H1 (cell line): ENCODE data around the gene PRR5L. TPM values are rescaled to one million over a fixed set of nuclear protein-coding genes. Genes with fewer than 3 reads are reported as not detected.

Experiments
- CTCF ChIA-PET: fragments of 300-600 bp; sonication (Branson Sonifier 250); formaldehyde crosslinking; loops from one replicate; lab custom pipeline; 2021; ENCODE audit not compliant: partially characterized antibody; lab: Charles Lee
- POLR2A ChIA-PET: fragments of 300-600 bp; sonication (Branson Sonifier 250); formaldehyde crosslinking; loops from one replicate; lab custom pipeline; 2021; ENCODE audit warnings: inconsistent platforms; ENCODE audit not compliant: partially characterized antibody; lab: Charles Lee
- DNase-seq, 2 experiments: peaks; one replicate each; pipeline versions ENCODE4 v3.0.0 to v3.0.0-alpha.2; 2010 to 2022; ENCODE audit warnings: low spot score in 2 of 2, low read depth in 1 of 2, mixed read lengths in 1 of 2
- FAIRE-seq: peaks from 2 replicates; lab custom pipeline; 2011; peaks lifted over from hg19 to GRCh38; lab: Jason Lieb, UNC
- H2AFZ ChIP-seq: 2 replicates; pipeline ENCODE4 v1.8.1; 2012; ENCODE audit warnings: low read length, inconsistent platforms
- H2AK5ac ChIP-seq: 2 replicates; pipeline ENCODE4 v1.6.1; 2013; ENCODE audit warnings: low read depth, low read length
- H2BK120ac ChIP-seq: replicated peaks from 2 replicates; pipeline ENCODE3; 2013; ENCODE audit warnings: low read depth, low read length, inconsistent platforms
- H2BK12ac ChIP-seq: 2 replicates; pipeline ENCODE4 v1.6.1; 2013; ENCODE audit warnings: low read depth, low read length
- H2BK15ac ChIP-seq: 2 replicates; pipeline ENCODE4 v1.6.1; 2013; ENCODE audit warnings: low read length
- H2BK20ac ChIP-seq: 2 replicates; pipeline ENCODE4 v1.6.1; 2013; ENCODE audit warnings: low read length
- H2BK5ac ChIP-seq: 2 replicates; pipeline ENCODE4 v1.6.1; 2013; ENCODE audit warnings: low read depth, low read length
- H3K14ac ChIP-seq: 2 replicates; pipeline ENCODE4 v1.6.1; 2013; ENCODE audit warnings: inconsistent platforms; ENCODE audit not compliant: insufficient read length
- H3K18ac ChIP-seq: 2 replicates; pipeline ENCODE4 v1.6.1; 2013; ENCODE audit warnings: low read length; ENCODE audit errors: extremely low read depth
- H3K23ac ChIP-seq: 2 replicates; pipeline ENCODE4 v1.6.1; 2013; ENCODE audit warnings: inconsistent platforms; ENCODE audit not compliant: insufficient read length
- H3K23me2 ChIP-seq: 2 replicates; pipeline ENCODE4 v1.6.1; 2013; ENCODE audit warnings: low read depth, low read length
- H3K27ac ChIP-seq: 2 replicates; pipeline ENCODE4 v1.6.1; 2011; ENCODE audit warnings: low read depth, low read length, inconsistent platforms
- H3K27me3 ChIP-seq, 4 experiments: replicated peaks in 1 of 4; 1 replicate in 1 of 4; 2 replicates in 3 of 4; pipeline versions ENCODE4 v1.6.1 to v1.8.1; 2011 to 2013; ENCODE audit warnings: low read length in 3 of 4, mild to moderate bottlenecking in 3 of 4, inconsistent platforms in 2 of 4, mixed read lengths in 2 of 4, moderate library complexity in 1 of 4; ENCODE audit not compliant: control insufficient read depth in 3 of 4, insufficient read depth in 3 of 4; ENCODE audit errors: extremely low read depth in 1 of 4
- H3K36me3 ChIP-seq, 4 experiments: 2 replicates each; pipeline versions ENCODE4 v1.6.1 to v1.8.1; 2011 to 2013; ENCODE audit warnings: mild to moderate bottlenecking in 4 of 4, low read length in 3 of 4, moderate library complexity in 2 of 4, control low read depth in 1 of 4, inconsistent platforms in 1 of 4; ENCODE audit not compliant: insufficient read depth in 4 of 4, control insufficient read depth in 2 of 4
- H3K4ac ChIP-seq: replicated peaks from 2 replicates; pipeline ENCODE3; 2013; ENCODE audit warnings: low read length, low read depth, mixed read lengths, inconsistent platforms; ENCODE audit not compliant: insufficient read length
- H3K4me1 ChIP-seq, 4 experiments: replicated peaks in 1 of 4; 1 replicate in 1 of 4; 2 replicates in 3 of 4; pipeline versions ENCODE4 v1.6.1 to v1.8.1; 2011 to 2013; ENCODE audit warnings: low read length in 3 of 4, inconsistent platforms in 2 of 4, mixed read lengths in 1 of 4; ENCODE audit not compliant: insufficient read depth in 4 of 4, control insufficient read depth in 3 of 4
- H3K4me2 ChIP-seq, 2 experiments: 2 replicates each; pipeline versions ENCODE4 v1.6.1 to v1.8.1; 2011 to 2013; ENCODE audit warnings: low read depth in 2 of 2, low read length in 2 of 2, control low read depth in 1 of 2, inconsistent platforms in 1 of 2, mild to moderate bottlenecking in 1 of 2; ENCODE audit not compliant: insufficient read depth in 1 of 2
- H3K4me3 ChIP-seq, 4 experiments: fragments of 200-600, 300-600 bp in 1 of 4; sonication (generic), shearing (Covaris generic), sonication (Bioruptor Twin) in 1 of 4; 2 replicates each; pipeline versions ENCODE4 v1.5.1 to v1.8.1; 2011 to 2016; ENCODE audit warnings: low read length in 4 of 4, low read depth in 3 of 4, control low read depth in 2 of 4, inconsistent platforms in 2 of 4, mild to moderate bottlenecking in 2 of 4, mixed read lengths in 1 of 4, moderate library complexity in 1 of 4; ENCODE audit not compliant: insufficient read depth in 2 of 4; ENCODE audit errors: extremely low read depth in 1 of 4
- H3K56ac ChIP-seq: replicated peaks from 2 replicates; pipeline ENCODE3; 2013; ENCODE audit warnings: low read depth, mild to moderate bottlenecking, mixed read lengths, low read length, inconsistent platforms; ENCODE audit not compliant: insufficient read length
- H3K79me1 ChIP-seq: 2 replicates; pipeline ENCODE4 v1.6.1; 2013; ENCODE audit warnings: low read depth, low read length, control low read depth
- H3K79me2 ChIP-seq, 2 experiments: 2 replicates each; pipeline versions ENCODE4 v1.6.1 to v1.8.1; 2012 to 2013; ENCODE audit warnings: low read length in 2 of 2, mild to moderate bottlenecking in 2 of 2, inconsistent platforms in 1 of 2; ENCODE audit not compliant: insufficient read depth in 2 of 2, control insufficient read depth in 1 of 2
- H3K9ac ChIP-seq, 4 experiments: replicated peaks in 1 of 4; 1 replicate in 1 of 4; 2 replicates in 3 of 4; pipeline versions ENCODE4 v1.6.1 to v1.8.1; 2011 to 2013; ENCODE audit warnings: low read depth in 3 of 4, low read length in 3 of 4, control low read depth in 2 of 4, mild to moderate bottlenecking in 2 of 4, moderate library complexity in 2 of 4, inconsistent platforms in 1 of 4; ENCODE audit errors: extremely low read depth in 1 of 4
- H3K9me3 ChIP-seq, 2 experiments: 2 replicates each; pipeline versions ENCODE4 v1.6.1 to v1.8.1; 2012 to 2013; ENCODE audit warnings: mild to moderate bottlenecking in 2 of 2, moderate library complexity in 2 of 2, control low read depth in 1 of 2, inconsistent platforms in 1 of 2, low read depth in 1 of 2, low read length in 1 of 2, mixed read lengths in 1 of 2; ENCODE audit not compliant: insufficient read depth in 2 of 2
- H4K20me1 ChIP-seq, 2 experiments: replicated peaks in 1 of 2; 2 replicates each; pipeline versions ENCODE3 to v1.8.1; 2011 to 2013; ENCODE audit warnings: inconsistent platforms in 2 of 2, low read length in 2 of 2, mild to moderate bottlenecking in 1 of 2; ENCODE audit not compliant: insufficient read depth in 2 of 2, control insufficient read depth in 1 of 2
- H4K5ac ChIP-seq: 2 replicates; pipeline ENCODE4 v1.6.1; 2013; ENCODE audit warnings: low read length, low read depth, mixed read lengths, inconsistent platforms; ENCODE audit not compliant: insufficient read length
- H4K8ac ChIP-seq: 2 replicates; pipeline ENCODE4 v1.8.0; 2013; ENCODE audit warnings: mild to moderate bottlenecking, moderate library complexity, low read length, inconsistent platforms; ENCODE audit not compliant: insufficient read depth; ENCODE audit errors: extremely low read depth
- H4K91ac ChIP-seq: replicated peaks from 2 replicates; pipeline ENCODE3; 2013; ENCODE audit warnings: low read length, mixed read lengths, inconsistent platforms; ENCODE audit not compliant: insufficient read length
- BCL11A ChIP-seq, 2 experiments: IDR thresholded peaks; one replicate each; pipeline ENCODE4 v1.6.1; 2011; ENCODE audit warnings: low read depth in 2 of 2, low read length in 2 of 2, mild to moderate bottlenecking in 2 of 2
- CBX5 ChIP-seq: fragments of 300-800, 300-1000 bp; sonication (generic); IDR thresholded peaks from 2 replicates; pipeline ENCODE4 v1.7.1; 2016; ENCODE audit warnings: antibody characterized with exemption, low read length, low read depth
- HDAC2 ChIP-seq, 2 experiments: fragments of 300-600 bp in 1 of 2; sonication (generic) in 1 of 2; IDR thresholded peaks; 2 replicates each; pipeline ENCODE4 v1.6.1; 2011 to 2012; ENCODE audit warnings: low read depth in 2 of 2, low read length in 2 of 2, mild to moderate bottlenecking in 2 of 2, moderate library complexity in 2 of 2, borderline replicate concordance in 1 of 2, inconsistent platforms in 1 of 2
- KDM4A ChIP-seq: IDR thresholded peaks from one replicate; pipeline ENCODE4 v1.7.1; 2012; ENCODE audit warnings: low read depth, mild to moderate bottlenecking, moderate library complexity, low read length, inconsistent platforms; ENCODE audit not compliant: severe bottlenecking
- KDM5A ChIP-seq: fragments of 200-600 bp; IDR thresholded peaks from 2 replicates; pipeline ENCODE4 v1.7.1; 2012; ENCODE audit warnings: mild to moderate bottlenecking, low read length, inconsistent platforms, mixed read lengths
- MAFK ChIP-seq: IDR thresholded peaks from 2 replicates; pipeline ENCODE4 v1.6.1; 2012; ENCODE audit warnings: low read depth, mild to moderate bottlenecking, improper control_type of control experiment, low read length
- NRF1 ChIP-seq: IDR thresholded peaks from 2 replicates; pipeline ENCODE4 v1.6.1; 2011; ENCODE audit warnings: mild to moderate bottlenecking, low read depth, low read length, improper control_type of control experiment
- TAF1 ChIP-seq: IDR thresholded peaks from 2 replicates; pipeline ENCODE4 v1.6.1; 2011; ENCODE audit warnings: mild to moderate bottlenecking, low read depth, low read length
- polyA plus RNA-seq, 7 experiments: library from polyadenylated mRNA; depleted of rRNA in 3 of 7; stranded (reverse) in 5 of 7; unstranded in 2 of 7; fragments of >200 nt in 5 of 7; fragments of 200-250 nt in 2 of 7; gene quantifications; 1 replicate in 5 of 7; 2 replicates in 1 of 7; 4 replicates in 1 of 7; pipeline versions ENCODE4 v1.2.1 to v1.2.3, GENCODE V29; 2011 to 2013; ENCODE audit warnings: missing spikeins in 2 of 7, mixed read lengths in 2 of 7
- total RNA-seq: library from RNA; stranded (reverse); fragmentation: NEBNext Ultra II Directional; extraction: Animal tissue kit (Norgen Biotek cat#: 25700); gene quantifications from 2 replicates; pipeline ENCODE4 v1.2.1, GENCODE V29; 2021
- TF ChIP-seq, protein P1 (sequence below), 3 experiments: IDR thresholded peaks; 1 replicate in 2 of 3; 2 replicates in 1 of 3; pipeline versions ENCODE4 v1.5.1 to v1.6.1; 2011; ENCODE audit warnings: low read length in 3 of 3, mild to moderate bottlenecking in 3 of 3, inconsistent platforms in 2 of 3, low read depth in 1 of 3, moderate library complexity in 1 of 3; ENCODE audit not compliant: insufficient read depth in 1 of 3; ENCODE audit errors: control extremely low read depth in 1 of 3

PRR5L gene
- total and polyA plus RNA-seq, 2 of the 8 experiments (the other 6 are each of a cell fraction or from before 2014, with no cell fraction given), result 6.6 to 10.1 TPM

- POLR2A ChIA-PET, result interaction anchor here (3.5 kb wide), 1 partner anchor 10 kb away, joined by 17 read pairs; no protein-coding TSS in a partner anchor
- no peak overlapping the region for H4K5ac ChIP-seq
- peaks cover 0 to 4% (median 0%) of the 10 kb centered on the region in 4 experiments; a peak in 4 of 7 replicates for H3K27me3 ChIP-seq
- H4K91ac ChIP-seq, result no peak overlapping the region
- H3K79me2 ChIP-seq, result no peaks in the 10 kb centered on the region
- no peak overlapping the region for H3K9ac ChIP-seq
- no peak overlapping the region for H2AK5ac ChIP-seq
- H2BK15ac ChIP-seq, result no peak overlapping the region
- H3K79me1 ChIP-seq, result no peaks in the 10 kb centered on the region
- H3K4ac ChIP-seq, result no peak overlapping the region
- no peaks in the 10 kb centered on the region; the same call in 1 of the 2 replicates for H3K23me2 ChIP-seq
- no peak overlapping the region for H3K27ac ChIP-seq
- H3K56ac ChIP-seq, result no peak overlapping the region
- H3K18ac ChIP-seq, result no peak overlapping the region
- H3K9me3 ChIP-seq, result no peaks in the 10 kb centered on the region
- TF ChIP-seq HDAC2 (IDR thresholded peaks at IDR 0.05; ENCODE audit: borderline replicate concordance in 1 of 2, low read depth in 2 of 2, low read length in 2 of 2) (no peak), BCL11A (IDR thresholded peaks at IDR 0.05; ENCODE audit: low read depth in 2 of 2, low read length in 2 of 2) (no peak), KDM5A (no peak), MAFK (no peak), CBX5 (no peak), KDM4A (no peak), NRF1 (no peak), TAF1 (no peak)
- TF ChIP-seq, protein P1, sequence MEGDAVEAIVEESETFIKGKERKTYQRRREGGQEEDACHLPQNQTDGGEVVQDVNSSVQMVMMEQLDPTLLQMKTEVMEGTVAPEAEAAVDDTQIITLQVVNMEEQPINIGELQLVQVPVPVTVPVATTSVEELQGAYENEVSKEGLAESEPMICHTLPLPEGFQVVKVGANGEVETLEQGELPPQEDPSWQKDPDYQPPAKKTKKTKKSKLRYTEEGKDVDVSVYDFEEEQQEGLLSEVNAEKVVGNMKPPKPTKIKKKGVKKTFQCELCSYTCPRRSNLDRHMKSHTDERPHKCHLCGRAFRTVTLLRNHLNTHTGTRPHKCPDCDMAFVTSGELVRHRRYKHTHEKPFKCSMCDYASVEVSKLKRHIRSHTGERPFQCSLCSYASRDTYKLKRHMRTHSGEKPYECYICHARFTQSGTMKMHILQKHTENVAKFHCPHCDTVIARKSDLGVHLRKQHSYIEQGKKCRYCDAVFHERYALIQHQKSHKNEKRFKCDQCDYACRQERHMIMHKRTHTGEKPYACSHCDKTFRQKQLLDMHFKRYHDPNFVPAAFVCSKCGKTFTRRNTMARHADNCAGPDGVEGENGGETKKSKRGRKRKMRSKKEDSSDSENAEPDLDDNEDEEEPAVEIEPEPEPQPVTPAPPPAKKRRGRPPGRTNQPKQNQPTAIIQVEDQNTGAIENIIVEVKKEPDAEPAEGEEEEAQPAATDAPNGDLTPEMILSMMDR (IDR thresholded peaks at IDR 0.05; ENCODE audit: control extremely low read depth in 1 of 3, insufficient read depth in 1 of 3, low read depth in 1 of 3, low read length in 3 of 3), result no peak
- no peaks in the 10 kb centered on the region for H4K20me1 ChIP-seq
- H4K8ac ChIP-seq, result no peak overlapping the region
- no peak overlapping the region for H2BK5ac ChIP-seq
- H3K23ac ChIP-seq, result no peak overlapping the region
- H2BK120ac ChIP-seq, result no peak overlapping the region
- H3K36me3 ChIP-seq, result no peaks in the 10 kb centered on the region
- no peak for DNase-seq
- peaks cover 0 to 11% (median 6%) of the 10 kb centered on the region in 4 experiments; a peak in 3 of 7 replicates for H3K4me1 ChIP-seq
- H3K14ac ChIP-seq, result no peak overlapping the region
- no peak overlapping the region for H3K4me3 ChIP-seq
- no peak overlapping the region for H2AFZ ChIP-seq
- FAIRE-seq, result no peak
- CTCF ChIA-PET, result interaction anchor here (3.4 kb wide), 1 partner anchor 11 kb away, joined by 33 read pairs; no protein-coding TSS in a partner anchor
- H2BK20ac ChIP-seq, result no peak overlapping the region
- H2BK12ac ChIP-seq, result no peak overlapping the region
- no peak overlapping the region for H3K4me2 ChIP-seq
These were observed 69.8 kb downstream of the PRR5L start for GRCh38 chr11:36365907-36366306.
